ENCODE measurements around the gene BECN2. TPM values are rescaled to one million over a fixed set of nuclear protein-coding genes. Genes with fewer than 3 reads are reported as not detected.

Gene BECN2
- total RNA-seq, 2 donors from 2014 or later = not detected

DNA sequence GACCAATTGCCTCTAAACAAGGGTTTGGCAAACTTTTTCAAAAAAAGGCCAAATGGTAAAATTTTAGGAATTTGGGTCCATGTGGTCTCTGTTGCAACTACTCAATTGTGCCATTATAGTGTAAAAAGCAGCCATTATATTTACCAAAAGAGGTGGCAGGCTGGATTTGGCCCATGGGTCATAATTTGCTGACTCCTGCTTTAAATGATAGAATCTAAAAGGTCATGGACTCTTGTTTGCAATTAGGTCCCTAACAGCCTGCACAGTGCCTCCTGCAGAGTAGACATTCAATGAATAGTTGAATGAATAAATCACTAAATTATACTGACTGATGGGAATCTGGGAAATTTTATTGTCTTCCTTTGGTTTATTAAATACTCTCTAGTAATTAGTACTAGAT is 6.2 kb downstream of the BECN2 start:
- Histone ChIP-seq H3K9me3 (no peaks in the 10 kb centered on the region), H3K4me1 (no peaks in the 10 kb centered on the region), H3K36me3 (no peaks in the 10 kb centered on the region), H3K27ac (no peak overlapping the region), H3K4me3 (no peak overlapping the region), H3K27me3 (no peaks in the 10 kb centered on the region), H3K9ac (ENCODE audit: low read depth in 2 of 2, low read length in 2 of 2) (no peak overlapping the region)
- TF ChIP-seq, protein P1, sequence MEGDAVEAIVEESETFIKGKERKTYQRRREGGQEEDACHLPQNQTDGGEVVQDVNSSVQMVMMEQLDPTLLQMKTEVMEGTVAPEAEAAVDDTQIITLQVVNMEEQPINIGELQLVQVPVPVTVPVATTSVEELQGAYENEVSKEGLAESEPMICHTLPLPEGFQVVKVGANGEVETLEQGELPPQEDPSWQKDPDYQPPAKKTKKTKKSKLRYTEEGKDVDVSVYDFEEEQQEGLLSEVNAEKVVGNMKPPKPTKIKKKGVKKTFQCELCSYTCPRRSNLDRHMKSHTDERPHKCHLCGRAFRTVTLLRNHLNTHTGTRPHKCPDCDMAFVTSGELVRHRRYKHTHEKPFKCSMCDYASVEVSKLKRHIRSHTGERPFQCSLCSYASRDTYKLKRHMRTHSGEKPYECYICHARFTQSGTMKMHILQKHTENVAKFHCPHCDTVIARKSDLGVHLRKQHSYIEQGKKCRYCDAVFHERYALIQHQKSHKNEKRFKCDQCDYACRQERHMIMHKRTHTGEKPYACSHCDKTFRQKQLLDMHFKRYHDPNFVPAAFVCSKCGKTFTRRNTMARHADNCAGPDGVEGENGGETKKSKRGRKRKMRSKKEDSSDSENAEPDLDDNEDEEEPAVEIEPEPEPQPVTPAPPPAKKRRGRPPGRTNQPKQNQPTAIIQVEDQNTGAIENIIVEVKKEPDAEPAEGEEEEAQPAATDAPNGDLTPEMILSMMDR (IDR thresholded peaks at IDR 0.05) = no peak
- intact Hi-C loops (cut with DNase I) = no loop called here
- no peak for DNase-seq

DNA sequence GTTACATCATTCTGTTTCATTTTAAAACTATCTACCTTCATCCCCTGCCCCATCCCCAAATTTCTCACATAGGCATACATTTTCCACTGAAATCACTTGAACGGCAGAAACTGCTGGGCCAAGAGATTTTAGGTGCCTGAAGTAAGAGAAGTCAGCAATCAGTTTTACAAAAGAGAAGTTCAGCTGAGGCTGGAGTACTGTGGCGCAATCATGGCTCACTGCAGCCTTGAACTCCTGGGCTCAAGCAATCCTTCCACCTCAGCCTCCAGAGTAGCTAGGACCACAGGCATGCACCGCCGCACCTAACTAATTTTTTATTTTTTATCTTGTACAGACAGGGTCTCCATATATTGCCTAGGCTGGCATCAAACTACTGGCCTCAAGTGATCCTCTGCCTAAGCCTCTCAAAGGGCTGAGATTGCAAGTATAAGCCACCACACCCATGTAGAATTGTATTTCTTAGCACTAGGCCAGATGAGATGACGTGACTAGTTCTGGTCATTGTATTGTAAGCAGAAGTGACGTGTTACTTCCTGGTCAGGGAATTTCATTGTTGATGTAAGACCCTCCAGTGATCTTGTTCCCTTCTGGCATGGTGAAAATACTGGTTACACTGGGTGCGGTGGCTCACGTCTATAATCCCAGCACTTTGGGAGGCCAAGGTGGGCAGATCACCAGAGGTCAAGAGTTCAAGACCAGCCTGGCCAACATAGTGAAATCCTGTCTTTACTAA is 7.1 kb downstream of the BECN2 start:
- Histone ChIP-seq H3K4me3 (no peak overlapping the region), H3K36me3 (no peaks in the 10 kb centered on the region), H3K27ac (no peak overlapping the region), H3K27me3 (no peaks in the 10 kb centered on the region), H3K9me3 (no peaks in the 10 kb centered on the region), H3K9ac (ENCODE audit: low read depth in 2 of 2, low read length in 2 of 2) (no peak overlapping the region), H3K4me1 (no peaks in the 10 kb centered on the region)
- TF ChIP-seq, protein P1 (IDR thresholded peaks at IDR 0.05) = no peak
- DNase-seq = no peak
- intact Hi-C loops (cut with DNase I) = no loop called here

DNA sequence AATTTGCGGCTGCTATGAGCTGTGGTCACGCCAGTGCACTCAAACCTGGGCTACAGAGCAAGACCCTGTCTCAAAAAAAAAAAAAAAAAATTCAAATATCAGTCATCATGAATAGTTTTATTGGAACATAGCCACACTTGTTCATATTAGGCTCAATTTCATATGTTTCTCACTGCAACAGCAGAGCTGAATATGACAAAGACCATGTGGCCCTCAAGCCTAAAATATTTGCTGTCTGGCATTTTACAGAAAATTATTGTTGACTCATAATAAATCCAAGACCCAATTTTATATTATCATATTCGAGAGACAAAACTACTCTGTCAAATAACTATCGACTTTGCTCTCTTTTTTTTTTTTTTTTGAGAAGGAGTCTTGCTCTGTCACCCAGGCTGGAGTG is 11.0 kb downstream of the BECN2 start:
- Histone ChIP-seq H3K9ac (ENCODE audit: low read depth in 2 of 2, low read length in 2 of 2) (no peak overlapping the region), H3K4me1 (no peaks in the 10 kb centered on the region), H3K36me3 (no peaks in the 10 kb centered on the region), H3K27ac (no peak overlapping the region), H3K9me3 (no peaks in the 10 kb centered on the region), H3K4me3 (no peak overlapping the region), H3K27me3 (no peaks in the 10 kb centered on the region)
- TF ChIP-seq, protein P1 (IDR thresholded peaks at IDR 0.05) = no peak
- intact Hi-C loops (cut with DNase I) = no loop called here
- DNase-seq = no peak

DNA sequence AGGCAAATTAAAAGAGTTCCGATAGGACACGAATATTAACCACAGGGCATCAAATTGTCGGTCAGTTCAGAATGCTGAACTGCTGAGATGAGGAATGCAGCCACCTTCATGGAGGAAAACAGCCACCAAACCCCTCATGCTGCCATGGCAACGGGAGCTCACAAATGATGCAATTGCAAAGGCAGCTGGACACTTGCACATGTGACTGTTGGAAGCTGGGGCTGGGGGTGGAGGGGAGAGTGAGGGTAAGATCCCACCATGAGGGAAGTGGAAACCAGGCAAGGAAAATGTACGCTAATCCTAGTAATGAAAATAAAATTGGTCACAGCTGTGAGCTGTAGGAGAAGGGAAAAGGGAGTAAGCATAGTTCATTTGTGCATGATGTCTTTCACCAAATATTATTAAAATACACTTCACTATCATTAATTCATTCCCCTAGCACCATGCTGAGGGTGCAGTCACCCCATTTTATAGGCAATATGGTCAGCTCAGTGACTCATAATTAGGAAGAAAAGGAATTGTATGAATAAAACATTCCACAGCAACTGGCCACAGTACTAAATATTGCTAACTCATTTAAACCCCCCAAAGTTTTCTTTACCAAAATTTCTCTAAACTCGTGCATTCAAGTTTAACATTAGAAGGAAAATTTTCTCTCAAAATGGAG is 15.3 kb downstream of the BECN2 start:
- Histone ChIP-seq H3K27me3 (no peaks in the 10 kb centered on the region), H3K9me3 (no peaks in the 10 kb centered on the region), H3K4me1 (no peaks in the 10 kb centered on the region), H3K36me3 (no peaks in the 10 kb centered on the region), H3K4me3 (no peak overlapping the region), H3K9ac (ENCODE audit: low read depth in 2 of 2, low read length in 2 of 2) (no peak overlapping the region), H3K27ac (no peak overlapping the region)
- intact Hi-C loops (cut with DNase I) = no loop called here
- TF ChIP-seq, protein P1 (IDR thresholded peaks at IDR 0.05) = no peak
- DNase-seq = no peak

DNA sequence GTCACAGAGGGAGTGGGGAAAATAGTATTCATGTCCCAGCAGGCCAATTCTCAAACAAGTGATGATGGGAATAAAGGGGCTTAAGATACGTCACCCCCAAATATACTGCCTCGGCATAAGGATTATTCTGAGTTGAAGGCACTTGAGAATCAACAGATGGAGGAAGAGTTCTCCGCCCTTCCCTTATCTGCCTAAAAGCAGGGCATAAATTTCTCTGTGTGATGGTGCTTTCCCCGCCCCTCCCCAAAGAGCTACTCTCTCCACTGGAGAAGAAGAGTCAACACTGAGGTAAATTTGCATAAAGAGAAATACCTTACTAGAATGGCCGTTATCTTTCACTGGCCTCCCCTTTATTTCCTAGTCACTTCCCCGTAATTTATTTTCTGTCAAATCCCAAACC is 18.7 kb downstream of the BECN2 start:
- H3K36me3 ChIP-seq = no peaks in the 10 kb centered on the region
- no peak overlapping the region for H3K9ac ChIP-seq (ENCODE audit: low read depth in 2 of 2, low read length in 2 of 2)
- H3K4me1 ChIP-seq = no peaks in the 10 kb centered on the region
- intact Hi-C loops (cut with DNase I) = no loop called here
- TF ChIP-seq, protein P1 (IDR thresholded peaks at IDR 0.05) = no peak
- no peak for DNase-seq
- no peak overlapping the region for H3K4me3 ChIP-seq
- no peaks in the 10 kb centered on the region for H3K9me3 ChIP-seq
- no peaks in the 10 kb centered on the region for H3K27me3 ChIP-seq
- no peak overlapping the region for H3K27ac ChIP-seq

Measured in colonic mucosa (tissue), 4 donors.